ENCODE data around the gene MAPK8IP2. TPM values are rescaled to one million over a fixed set of nuclear protein-coding genes. Genes with fewer than 3 reads are reported as not detected.

MAPK8IP2 gene
- total RNA-seq, 1 experiment from 2014 or later = 6.4 TPM

- no peaks in the 10 kb centered on the region for H3K27me3 ChIP-seq (ENCODE audit: insufficient read depth, low read length)
- ChIA-PET POLR2A (interaction anchor here (1.0 kb wide), 1 partner anchor 65 kb away, joined by 3 read pairs; no protein-coding TSS in a partner anchor), CTCF (interaction anchor here (0.9 to 1.0 kb wide), 2 partner anchors 13 to 103 kb away, joined by 3 read pairs; no protein-coding TSS in a partner anchor), RAD21 (ENCODE audit: low non-redundant PET in 1 of 2, low total read pairs in 2 of 2, uncharacterized antibody in 2 of 2, unreplicated experiment in 2 of 2) (no interaction called here)
- ATAC-seq = no peak; the same call in 1 of the 2 replicates
- H3K79me2 ChIP-seq (ENCODE audit: insufficient read depth, low read length) = no peaks in the 10 kb centered on the region
- H3K9me2 ChIP-seq (ENCODE audit: insufficient read depth) = no peaks in the 10 kb centered on the region
- peaks cover 7 to 29% of the 10 kb centered on the region in 2 experiments; a peak in 3 of 4 replicates for H3K4me1 ChIP-seq (ENCODE audit: control insufficient read depth in 1 of 2, insufficient read depth in 2 of 2, low read length in 2 of 2)
- peak overlapping the region; percentile 76 for H3K9ac ChIP-seq (ENCODE audit: low read length)
- intact Hi-C loops (cut with micrococcal nuclease) = no loop called here
- no peaks in the 10 kb centered on the region for H4K20me1 ChIP-seq (ENCODE audit: insufficient read depth)
- H3K36me3 ChIP-seq (ENCODE audit: control insufficient read depth in 1 of 2, insufficient read depth in 2 of 2, low read length in 2 of 2) = no peaks in the 10 kb centered on the region
- DNase-seq (ENCODE audit: low read depth, low spot score) = no peak
- no peaks in the 10 kb centered on the region for H3K9me3 ChIP-seq (ENCODE audit: control insufficient read depth in 1 of 2, insufficient read depth in 1 of 2, low read depth in 1 of 2, low read length in 2 of 2)
- TF ChIP-seq CBX3 (IDR thresholded peaks at IDR 0.05; ENCODE audit: low read depth) (no peak), ZBTB33 (IDR thresholded peaks at IDR 0.05; ENCODE audit: extremely low read depth, insufficient replicate concordance, low read length) (no peak), CTCF (IDR thresholded peaks at IDR 0.05 in 2 of 3, conservative IDR thresholded peaks at IDR 0.05 in 1 of 3; ENCODE audit: borderline replicate concordance in 1 of 3, insufficient read depth in 1 of 3, low read depth in 2 of 3, low read length in 2 of 3) (no peak), REST (IDR thresholded peaks at IDR 0.05; ENCODE audit: low read depth) (no peak)
- peak overlapping the region; percentile 99 for H3K4me2 ChIP-seq (ENCODE audit: low read length)
- BruUV-seq (replicated peaks) = no TSS peak
- peak overlapping the region; percentile 53; the same call in 1 of the 2 replicates for H3K27ac ChIP-seq (ENCODE audit: low read depth, low read length)
- peak overlapping the region; percentile 58 for H2AFZ ChIP-seq (ENCODE audit: low read depth, low read length, poor library complexity, severe bottlenecking)
- peak overlapping the region; percentile 71 to 88 for H3K4me3 ChIP-seq (replicated peaks in 1 of 2; ENCODE audit: low read depth in 1 of 2, low read length in 2 of 2)
Measured at GRCh38 chr22:50628543-50629134, 28.0 kb downstream of the MAPK8IP2 start.
